GM19395 (cell line): ENCODE results near the gene PSMA6.
"Not testable (repeated sequence)": the region's sequence is repeated elsewhere in the genome, so short reads cannot be mapped to it uniquely, and the experiment has no call there.

Experiments used
- ATAC-seq: cut with Tn5 transposase; IDR thresholded peaks from one replicate; pipeline ENCODE4 v1.9.1; 2021; ENCODE audit warnings: mild to moderate bottlenecking, moderate library complexity; ENCODE audit not compliant: unreplicated experiment

The PSMA6 gene

GRCh38 chr14:35284506-35284905, 7.7 kb upstream of the PSMA6 start:
- no peak for ATAC-seq

- peak; percentile 78 for ATAC-seq
These were observed 6.8 kb upstream of the PSMA6 start for GRCh38 chr14:35285168-35286002.

- ATAC-seq = no peak
These were observed 6.1 kb upstream of the PSMA6 start for GRCh38 chr14:35286003-35286600.

GRCh38 chr14:35286707-35287106, 5.5 kb upstream of the PSMA6 start:
- ATAC-seq = no peak

- ATAC-seq = no peak
These were observed 4.7 kb upstream of the PSMA6 start for GRCh38 chr14:35287431-35288013.

GRCh38 chr14:35289623-35290022, 2.6 kb upstream of the PSMA6 start:
- ATAC-seq = no peak

- peak; percentile 15 for ATAC-seq
These were observed 784 bp downstream of the PSMA6 start for GRCh38 chr14:35292770-35293561.

- no peak for ATAC-seq
These were observed 3.6 kb downstream of the PSMA6 start for GRCh38 chr14:35295845-35296161.

- ATAC-seq = no peak
These were observed 4.4 kb downstream of the PSMA6 start for GRCh38 chr14:35296545-35296944.

- ATAC-seq = no peak
These were observed 5.5 kb downstream of the PSMA6 start for GRCh38 chr14:35297706-35298105.

- no peak for ATAC-seq
These were observed 6.2 kb downstream of the PSMA6 start for GRCh38 chr14:35298351-35298750.

GRCh38 chr14:35299708-35300107, 7.5 kb downstream of the PSMA6 start:
- ATAC-seq = no peak

GRCh38 chr14:35300228-35300627, 8.0 kb downstream of the PSMA6 start:
- ATAC-seq = no peak

- not testable (repeated sequence) for ATAC-seq
These were observed 9.2 kb downstream of the PSMA6 start for GRCh38 chr14:35301334-35301733.

GRCh38 chr14:35301735-35302528, 9.8 kb downstream of the PSMA6 start:
- no peak for ATAC-seq

GRCh38 chr14:35303149-35303935, 11.2 kb downstream of the PSMA6 start:
- no peak for ATAC-seq

- no peak for ATAC-seq
These were observed 12.8 kb downstream of the PSMA6 start for GRCh38 chr14:35304812-35305462.

GRCh38 chr14:35305633-35306032, 13.5 kb downstream of the PSMA6 start:
- no peak for ATAC-seq

- ATAC-seq = no peak
These were observed 13.9 kb downstream of the PSMA6 start for GRCh38 chr14:35306114-35306513.
